Neuronal stem cell (in vitro differentiated cells): ENCODE data around the gene ECEL1.

ENCODE experiments used
- DNase-seq: peaks from one replicate; pipeline ENCODE4 v3.0.0-alpha.2; 2013; ENCODE audit warnings: low spot score
- H2AFZ ChIP-seq: one replicate; pipeline ENCODE4 v1.6.1; 2013; ENCODE audit warnings: mild to moderate bottlenecking, low read length, inconsistent platforms
- H2AK5ac ChIP-seq: 2 replicates; pipeline ENCODE4 v1.6.1; 2013; ENCODE audit warnings: low read depth, mild to moderate bottlenecking, inconsistent platforms, low read length, moderate library complexity, mixed read lengths
- H2BK120ac ChIP-seq: 2 replicates; pipeline ENCODE4 v1.6.1; 2013; ENCODE audit warnings: low read depth, mild to moderate bottlenecking, inconsistent platforms, low read length, moderate library complexity, mixed read lengths
- H2BK12ac ChIP-seq: one replicate; pipeline ENCODE4 v1.6.1; 2013; ENCODE audit warnings: low read length, inconsistent platforms
- H2BK15ac ChIP-seq: 2 replicates; pipeline ENCODE4 v1.6.1; 2013; ENCODE audit warnings: mild to moderate bottlenecking, low read length, inconsistent platforms, mixed read lengths
- H2BK5ac ChIP-seq: one replicate; pipeline ENCODE4 v1.6.1; 2013; ENCODE audit warnings: inconsistent platforms, mild to moderate bottlenecking, low read length, moderate library complexity
- H3K14ac ChIP-seq: one replicate; pipeline ENCODE4 v1.6.1; 2013; ENCODE audit warnings: low read length, inconsistent platforms
- H3K18ac ChIP-seq: 2 replicates; pipeline ENCODE4 v1.6.1; 2013; ENCODE audit warnings: low read length, inconsistent platforms
- H3K23ac ChIP-seq: 2 replicates; pipeline ENCODE4 v1.6.1; 2013; ENCODE audit warnings: low read depth, mild to moderate bottlenecking, mixed read lengths, low read length, inconsistent platforms; ENCODE audit not compliant: poor library complexity
- H3K27ac ChIP-seq: replicated peaks from 3 replicates; pipeline ENCODE4 v1.5.1; 2013; ENCODE audit warnings: low read length, inconsistent platforms
- H3K27me3 ChIP-seq, 3 experiments: 2 replicates each; pipeline ENCODE4 v1.6.1; 2013; ENCODE audit warnings: low read length in 3 of 3, mild to moderate bottlenecking in 2 of 3, inconsistent platforms in 1 of 3, low read depth in 1 of 3, mixed read lengths in 1 of 3, moderate library complexity in 1 of 3; ENCODE audit not compliant: control insufficient read depth in 3 of 3, insufficient read depth in 3 of 3
- H3K36me3 ChIP-seq, 2 donors: replicated peaks in 1 of 2; 2 replicates each; pipeline ENCODE4 v1.6.1; 2013; ENCODE audit warnings: low read length in 2 of 2; ENCODE audit not compliant: control insufficient read depth in 2 of 2, insufficient read depth in 2 of 2
- H3K4ac ChIP-seq: 2 replicates; pipeline ENCODE4 v1.6.1; 2013; ENCODE audit warnings: inconsistent platforms, mild to moderate bottlenecking, low read length, moderate library complexity
- H3K4me1 ChIP-seq, 2 donors: 1 replicate in 1 of 2; 2 replicates in 1 of 2; pipeline ENCODE4 v1.6.1; 2013; ENCODE audit warnings: low read length in 2 of 2, low read depth in 1 of 2; ENCODE audit not compliant: control insufficient read depth in 2 of 2, insufficient read depth in 1 of 2
- H3K4me2 ChIP-seq: one replicate; pipeline ENCODE4 v1.6.1; 2013; ENCODE audit warnings: mild to moderate bottlenecking, low read length, inconsistent platforms; ENCODE audit not compliant: insufficient read depth, poor library complexity, severe bottlenecking
- H3K4me3 ChIP-seq, 2 donors: 2 replicates each; pipeline ENCODE4 v1.5.1; 2013; ENCODE audit warnings: low read length in 2 of 2, mild to moderate bottlenecking in 2 of 2, inconsistent platforms in 1 of 2, moderate library complexity in 1 of 2
- H3K79me1 ChIP-seq: one replicate; pipeline ENCODE4 v1.6.1; 2013; ENCODE audit warnings: low read depth, mild to moderate bottlenecking, inconsistent platforms, low read length, moderate library complexity
- H3K9ac ChIP-seq: one replicate; pipeline ENCODE4 v1.6.1; 2013; ENCODE audit warnings: mild to moderate bottlenecking, low read depth, low read length, inconsistent platforms; ENCODE audit not compliant: poor library complexity
- H3K9me3 ChIP-seq, 2 donors: replicated peaks in 1 of 2; 2 replicates each; pipeline versions ENCODE3 to v1.6.1; 2013; ENCODE audit warnings: low read length in 2 of 2, mild to moderate bottlenecking in 2 of 2, inconsistent platforms in 1 of 2, low read depth in 1 of 2, mixed read lengths in 1 of 2, moderate library complexity in 1 of 2; ENCODE audit not compliant: control insufficient read depth in 2 of 2, insufficient read depth in 1 of 2
- H4K8ac ChIP-seq: one replicate; pipeline ENCODE4 v1.6.1; 2013; ENCODE audit warnings: low read depth, mild to moderate bottlenecking, inconsistent platforms, low read length, moderate library complexity
- H4K91ac ChIP-seq: one replicate; pipeline ENCODE4 v1.6.1; 2013; ENCODE audit warnings: low read length, low read depth, mild to moderate bottlenecking, inconsistent platforms; ENCODE audit not compliant: poor library complexity
- WGBS, 2 donors: extraction: QIAGEN DNeasy Blood & Tissue Kit; methylation state at CpG; one replicate each; pipeline ENCODE4 v1.1.7; 2013; ENCODE audit warnings: missing lambda C conversion rate in 2 of 2, mixed read lengths in 1 of 2; ENCODE audit not compliant: insufficient read length in 2 of 2, insufficient replicate concordance in 1 of 2; ENCODE audit errors: extremely low coverage in 2 of 2; 5-methylcytosine and 5-hydroxymethylcytosine counted together

ECEL1 gene

DNA sequence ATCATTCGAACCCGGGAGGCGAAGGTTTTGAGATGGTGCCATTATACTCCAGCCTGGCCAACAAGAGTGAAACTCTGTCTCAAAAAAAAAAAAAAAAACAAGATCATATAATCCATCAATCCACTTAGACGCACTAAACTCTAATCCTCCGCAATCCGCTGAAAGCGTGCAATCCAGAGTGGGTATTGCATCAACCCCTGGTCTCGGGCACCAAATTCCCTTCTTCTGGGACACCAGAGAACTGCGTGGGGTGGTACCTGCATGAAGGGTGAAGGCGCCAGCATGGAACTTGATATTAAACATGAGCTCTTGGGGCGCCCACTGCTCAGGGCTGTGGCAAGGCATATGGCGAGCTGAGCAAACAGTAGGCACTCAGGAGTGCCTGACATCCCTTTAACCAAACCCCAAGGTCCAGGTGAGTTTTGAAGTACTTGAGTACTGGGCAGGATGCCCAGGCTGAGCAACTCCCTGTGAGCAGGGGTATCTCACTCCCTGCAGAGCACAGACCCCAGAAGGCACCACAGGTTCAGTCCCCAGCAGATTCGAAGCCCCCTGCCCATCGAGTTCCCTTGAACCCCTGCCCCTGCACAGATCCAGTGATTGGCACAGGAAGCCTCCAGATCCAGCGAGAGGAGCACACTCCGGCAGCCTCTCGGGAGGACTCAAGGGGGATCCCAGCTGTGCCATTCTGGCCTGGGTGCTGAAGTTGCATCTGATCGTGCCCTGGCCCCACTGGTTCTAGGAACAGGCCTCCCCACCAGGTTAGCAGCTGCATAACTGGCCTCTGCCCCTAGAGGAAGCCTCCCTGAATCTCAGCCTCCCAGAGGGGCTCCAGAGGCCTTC, 23.7 kb downstream of the ECEL1 start:
- no peaks in the 10 kb centered on the region for H3K4me1 ChIP-seq
- H3K27me3 ChIP-seq: peaks cover 0 to 20% (median 0%) of the 10 kb centered on the region in 3 experiments
- H2BK5ac ChIP-seq: no peak overlapping the region
- H2BK120ac ChIP-seq: no peak overlapping the region
- H3K18ac ChIP-seq: no peak overlapping the region
- no peak overlapping the region for H3K4me3 ChIP-seq
- H4K91ac ChIP-seq: no peak overlapping the region
- H2AFZ ChIP-seq: no peak overlapping the region
- H2BK15ac ChIP-seq: no peak overlapping the region
- no peak overlapping the region for H3K4me2 ChIP-seq
- no peak overlapping the region for H2AK5ac ChIP-seq
- no peak for DNase-seq
- H3K9me3 ChIP-seq: no peaks in the 10 kb centered on the region
- no peak overlapping the region for H2BK12ac ChIP-seq
- H3K36me3 ChIP-seq: no peaks in the 10 kb centered on the region
- no peak overlapping the region for H3K27ac ChIP-seq
- no peak overlapping the region for H3K9ac ChIP-seq
- no CpG with 5 or more reads among the region's 18 CpGs for WGBS, 2 donors
- H4K8ac ChIP-seq: no peak overlapping the region
- no peak overlapping the region for H3K23ac ChIP-seq
- no peak overlapping the region for H3K4ac ChIP-seq
- no peak overlapping the region for H3K14ac ChIP-seq
- H3K79me1 ChIP-seq: no peaks in the 10 kb centered on the region

- H3K4me1 ChIP-seq: no peaks in the 10 kb centered on the region
- no peak overlapping the region for H2BK12ac ChIP-seq
- no peak for DNase-seq
- H3K23ac ChIP-seq: no peak overlapping the region
- no peak overlapping the region for H3K9ac ChIP-seq
- no peak overlapping the region for H2BK15ac ChIP-seq
- no peak overlapping the region for H3K27ac ChIP-seq
- no peak overlapping the region for H3K18ac ChIP-seq
- H3K4me2 ChIP-seq: no peak overlapping the region
- H2AK5ac ChIP-seq: no peak overlapping the region
- H3K27me3 ChIP-seq: peaks cover 0 to 29% (median 0%) of the 10 kb centered on the region in 3 experiments
- WGBS, 2 donors: no CpG with 5 or more reads among the region's 2 CpGs
- H2AFZ ChIP-seq: no peak overlapping the region
- peaks cover 3% of the 10 kb centered on the region for H3K79me1 ChIP-seq
- no peak overlapping the region for H2BK5ac ChIP-seq
- H4K91ac ChIP-seq: no peak overlapping the region
- no peak overlapping the region for H3K14ac ChIP-seq
- no peak overlapping the region for H3K4ac ChIP-seq
- no peak overlapping the region for H2BK120ac ChIP-seq
- no peak overlapping the region for H3K4me3 ChIP-seq
- no peak overlapping the region for H4K8ac ChIP-seq
- no peaks in the 10 kb centered on the region for H3K9me3 ChIP-seq
- no peaks in the 10 kb centered on the region for H3K36me3 ChIP-seq
Observed at GRCh38 chr2:232460171-232460570, 27.5 kb downstream of the ECEL1 start.

DNA sequence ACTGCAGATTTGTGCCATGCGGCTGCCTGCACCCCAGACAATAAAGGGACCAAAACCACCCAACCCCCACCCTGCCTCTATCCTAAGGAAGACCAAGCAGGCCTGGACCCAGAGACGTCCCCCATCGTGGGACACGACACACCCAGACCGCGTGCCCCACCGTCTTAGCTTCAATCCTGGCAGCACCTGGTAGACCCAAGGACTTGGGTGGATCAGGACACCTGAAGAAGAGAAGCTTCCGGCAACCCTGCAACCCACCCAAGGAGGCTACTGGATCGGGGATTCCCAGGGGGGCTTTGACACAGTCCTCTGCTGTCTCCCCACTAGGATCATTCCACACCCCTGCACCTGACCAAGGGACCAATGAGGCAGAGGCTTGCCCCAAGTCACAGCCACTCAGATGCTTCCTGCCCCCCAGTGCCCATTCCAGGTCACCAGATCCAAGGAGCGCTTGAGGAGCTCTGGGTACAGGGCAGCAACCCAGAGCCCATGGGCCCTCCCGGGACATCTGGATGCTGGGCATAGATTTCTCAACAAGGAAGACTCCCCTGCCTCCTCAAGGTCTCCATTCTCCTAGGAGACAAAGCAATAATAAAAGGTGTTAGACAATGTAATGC, 28.1 kb downstream of the ECEL1 start:
- WGBS, 2 donors: no CpG with 5 or more reads among the region's 11 CpGs
- Histone ChIP-seq H2BK15ac (peak overlapping the region; percentile 56), H2BK120ac (no peak overlapping the region), H3K27me3 (peaks cover 0 to 36% (median 0%) of the 10 kb centered on the region in 3 experiments), H2AK5ac (peak overlapping the region; percentile 92), H3K4me3 (no peak overlapping the region), H2AFZ (no peak overlapping the region), H3K27ac (no peak overlapping the region), H3K79me1 (peaks cover 3% of the 10 kb centered on the region), H3K4ac (no peak overlapping the region), H3K18ac (peak overlapping the region; percentile 76), H3K9ac (no peak overlapping the region), H2BK12ac (no peak overlapping the region), H4K91ac (no peak overlapping the region), H3K14ac (no peak overlapping the region), H3K4me2 (no peak overlapping the region), H3K4me1 (no peaks in the 10 kb centered on the region), H3K9me3 (no peaks in the 10 kb centered on the region), H2BK5ac (peak overlapping the region; percentile 82), H4K8ac (no peak overlapping the region), H3K36me3 (no peaks in the 10 kb centered on the region), H3K23ac (no peak overlapping the region)
- DNase-seq: no peak
